ENCODE data around the gene ARHGAP24.

DNA sequence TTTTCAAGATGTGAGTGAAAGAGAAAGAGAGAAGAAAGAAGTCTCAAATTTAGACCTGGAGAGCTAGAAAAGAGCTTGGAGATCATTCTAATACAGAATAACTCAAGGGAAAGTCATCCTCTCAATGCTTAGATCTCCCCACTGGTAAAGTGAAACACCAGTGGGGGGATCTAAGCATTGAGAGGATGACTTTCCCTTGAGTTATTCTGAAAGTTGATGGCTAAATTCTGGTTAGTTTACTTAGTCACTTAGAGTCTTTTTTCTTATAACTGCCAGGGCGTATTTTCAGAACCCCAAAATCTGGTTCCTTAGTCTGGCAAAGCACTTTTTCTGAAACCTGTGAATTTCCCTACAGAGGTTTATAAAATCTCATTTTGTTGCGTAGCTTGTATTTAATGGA is 198.6 kb downstream of the ARHGAP24 start:
- TF ChIP-seq EZH2phosphoT487 (IDR thresholded peaks at IDR 0.05; ENCODE audit: low read depth, severe bottlenecking, unreplicated experiment) (no peak), EZH2 (IDR thresholded peaks at IDR 0.05; ENCODE audit: borderline replicate concordance) (no peak)
- TF ChIP-seq, protein P1, sequence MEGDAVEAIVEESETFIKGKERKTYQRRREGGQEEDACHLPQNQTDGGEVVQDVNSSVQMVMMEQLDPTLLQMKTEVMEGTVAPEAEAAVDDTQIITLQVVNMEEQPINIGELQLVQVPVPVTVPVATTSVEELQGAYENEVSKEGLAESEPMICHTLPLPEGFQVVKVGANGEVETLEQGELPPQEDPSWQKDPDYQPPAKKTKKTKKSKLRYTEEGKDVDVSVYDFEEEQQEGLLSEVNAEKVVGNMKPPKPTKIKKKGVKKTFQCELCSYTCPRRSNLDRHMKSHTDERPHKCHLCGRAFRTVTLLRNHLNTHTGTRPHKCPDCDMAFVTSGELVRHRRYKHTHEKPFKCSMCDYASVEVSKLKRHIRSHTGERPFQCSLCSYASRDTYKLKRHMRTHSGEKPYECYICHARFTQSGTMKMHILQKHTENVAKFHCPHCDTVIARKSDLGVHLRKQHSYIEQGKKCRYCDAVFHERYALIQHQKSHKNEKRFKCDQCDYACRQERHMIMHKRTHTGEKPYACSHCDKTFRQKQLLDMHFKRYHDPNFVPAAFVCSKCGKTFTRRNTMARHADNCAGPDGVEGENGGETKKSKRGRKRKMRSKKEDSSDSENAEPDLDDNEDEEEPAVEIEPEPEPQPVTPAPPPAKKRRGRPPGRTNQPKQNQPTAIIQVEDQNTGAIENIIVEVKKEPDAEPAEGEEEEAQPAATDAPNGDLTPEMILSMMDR (IDR thresholded peaks at IDR 0.05; ENCODE audit: poor library complexity): no peak
